HG03439 (cell line): ENCODE results near the gene MTHFSD.

Experiments
- ATAC-seq: cut with Tn5 transposase; IDR thresholded peaks from one replicate; pipeline ENCODE4 v1.9.1; 2021; ENCODE audit warnings: mild to moderate bottlenecking, moderate library complexity; ENCODE audit not compliant: unreplicated experiment

MTHFSD gene

GRCh38 chr16:86553356-86553755 lies 1.7 kb downstream of the MTHFSD start:
- ATAC-seq = no peak

- ATAC-seq = no peak
These were observed 4.8 kb downstream of the MTHFSD start for GRCh38 chr16:86550281-86550680.

DNA sequence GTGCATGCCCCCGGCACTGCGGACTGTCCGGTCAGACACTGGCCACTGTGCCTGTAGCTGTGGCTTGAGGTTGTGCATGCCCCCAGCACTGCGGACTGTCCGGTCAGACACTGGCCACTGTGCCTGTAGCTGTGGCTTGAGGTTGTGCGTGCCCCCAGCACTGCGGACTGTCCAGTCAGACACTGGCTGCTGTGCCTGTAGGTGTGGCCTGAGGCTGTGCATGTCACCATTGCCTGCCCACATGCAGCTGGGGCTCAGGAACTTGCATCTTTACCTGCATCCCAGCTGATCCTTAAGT lies 5.2 kb downstream of the MTHFSD start:
- ATAC-seq = no peak

DNA sequence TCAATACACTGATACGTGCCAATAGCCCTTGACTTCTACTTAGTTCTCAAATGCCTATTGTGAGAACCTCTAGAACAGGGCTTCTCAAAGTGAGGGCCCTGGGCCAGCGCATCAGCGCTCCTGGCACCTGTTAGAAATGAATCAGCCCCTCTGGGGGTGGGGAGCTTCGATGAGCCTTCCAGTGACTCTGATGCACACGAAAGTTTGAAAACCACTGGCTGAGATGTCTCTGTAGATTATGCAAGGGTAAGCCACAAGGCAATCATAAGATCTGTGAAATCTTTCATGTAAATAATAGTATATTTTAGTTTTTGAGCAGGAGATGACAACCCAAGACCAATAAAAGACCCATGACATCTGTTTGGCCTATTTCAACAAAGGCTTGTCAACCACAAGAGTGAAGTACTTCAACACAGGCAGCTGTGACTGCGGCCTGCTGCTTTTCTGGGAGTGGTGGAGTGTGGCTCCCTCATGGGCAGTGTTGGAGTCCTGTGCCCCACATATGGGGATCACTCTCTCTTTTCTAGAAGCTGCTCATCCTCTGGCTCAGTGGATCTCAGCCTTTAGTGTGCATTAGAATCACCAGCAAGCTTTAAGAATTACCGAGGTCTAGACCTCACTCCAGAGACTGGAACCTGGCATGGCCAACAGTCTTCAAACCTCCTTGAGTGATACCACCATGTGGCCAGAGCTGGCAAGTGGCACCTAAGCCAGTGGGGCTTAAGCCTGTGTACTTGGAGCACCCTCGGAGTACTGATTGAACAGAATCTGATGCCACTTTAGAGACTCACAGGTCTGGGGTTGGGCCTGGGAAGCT lies 5.8 kb downstream of the MTHFSD start:
- no peak for ATAC-seq

- no peak for ATAC-seq
These were observed 7.7 kb downstream of the MTHFSD start for GRCh38 chr16:86547286-86547685.

- no peak for ATAC-seq
These were observed 8.4 kb downstream of the MTHFSD start for GRCh38 chr16:86546638-86547013.

DNA sequence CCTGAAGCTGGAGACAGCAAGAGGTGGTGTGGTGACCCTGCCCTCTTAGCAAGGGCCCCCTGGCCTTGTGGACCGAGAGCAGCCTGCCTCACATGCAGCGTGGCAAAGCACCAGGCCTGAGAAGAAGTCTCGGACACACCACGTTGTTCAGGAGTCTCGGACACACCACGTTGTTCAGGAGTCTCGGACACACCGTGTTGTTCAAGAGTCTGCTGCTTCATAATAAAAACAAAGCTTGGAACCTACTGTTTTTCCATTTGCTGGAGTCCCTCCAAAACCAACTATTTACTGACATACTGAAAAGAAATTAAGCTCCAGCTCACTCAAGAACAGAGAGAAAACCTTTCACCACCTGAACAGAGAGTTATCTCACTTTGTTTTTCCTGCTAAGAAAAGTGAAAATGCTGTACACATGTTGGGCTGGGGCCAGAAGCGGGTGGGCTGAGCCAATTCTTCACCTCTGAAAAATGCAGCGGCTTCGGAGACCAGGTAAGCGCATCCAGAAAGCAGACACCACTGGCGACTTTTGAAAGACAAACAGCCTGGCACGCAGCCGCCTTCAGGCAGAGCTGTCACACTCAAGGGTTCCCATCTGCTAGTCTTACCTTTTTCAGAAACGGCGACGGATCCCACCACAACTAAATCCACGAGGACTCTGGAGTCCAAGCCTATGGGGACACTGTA lies 8.9 kb downstream of the MTHFSD start:
- ATAC-seq = no peak

DNA sequence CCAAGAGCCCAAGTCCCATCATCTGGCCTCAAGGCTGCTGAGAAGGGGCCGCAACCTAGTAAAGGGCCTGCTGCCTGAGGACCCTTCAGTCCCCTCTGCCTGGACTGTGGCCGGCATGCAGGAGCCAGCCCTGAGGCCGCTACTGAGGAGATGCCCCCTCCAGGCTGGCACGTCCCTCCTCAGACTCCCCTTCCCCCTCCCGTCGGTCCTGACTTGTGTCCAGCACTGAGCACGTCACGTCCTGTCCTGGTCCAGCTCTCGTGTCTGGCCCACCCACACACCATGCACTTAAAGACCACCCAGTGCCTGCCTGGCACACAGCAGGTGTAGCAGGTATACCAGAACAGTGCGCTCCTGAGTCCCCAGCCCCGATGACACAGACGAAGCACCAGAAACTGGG lies 9.6 kb downstream of the MTHFSD start:
- ATAC-seq = no peak

DNA sequence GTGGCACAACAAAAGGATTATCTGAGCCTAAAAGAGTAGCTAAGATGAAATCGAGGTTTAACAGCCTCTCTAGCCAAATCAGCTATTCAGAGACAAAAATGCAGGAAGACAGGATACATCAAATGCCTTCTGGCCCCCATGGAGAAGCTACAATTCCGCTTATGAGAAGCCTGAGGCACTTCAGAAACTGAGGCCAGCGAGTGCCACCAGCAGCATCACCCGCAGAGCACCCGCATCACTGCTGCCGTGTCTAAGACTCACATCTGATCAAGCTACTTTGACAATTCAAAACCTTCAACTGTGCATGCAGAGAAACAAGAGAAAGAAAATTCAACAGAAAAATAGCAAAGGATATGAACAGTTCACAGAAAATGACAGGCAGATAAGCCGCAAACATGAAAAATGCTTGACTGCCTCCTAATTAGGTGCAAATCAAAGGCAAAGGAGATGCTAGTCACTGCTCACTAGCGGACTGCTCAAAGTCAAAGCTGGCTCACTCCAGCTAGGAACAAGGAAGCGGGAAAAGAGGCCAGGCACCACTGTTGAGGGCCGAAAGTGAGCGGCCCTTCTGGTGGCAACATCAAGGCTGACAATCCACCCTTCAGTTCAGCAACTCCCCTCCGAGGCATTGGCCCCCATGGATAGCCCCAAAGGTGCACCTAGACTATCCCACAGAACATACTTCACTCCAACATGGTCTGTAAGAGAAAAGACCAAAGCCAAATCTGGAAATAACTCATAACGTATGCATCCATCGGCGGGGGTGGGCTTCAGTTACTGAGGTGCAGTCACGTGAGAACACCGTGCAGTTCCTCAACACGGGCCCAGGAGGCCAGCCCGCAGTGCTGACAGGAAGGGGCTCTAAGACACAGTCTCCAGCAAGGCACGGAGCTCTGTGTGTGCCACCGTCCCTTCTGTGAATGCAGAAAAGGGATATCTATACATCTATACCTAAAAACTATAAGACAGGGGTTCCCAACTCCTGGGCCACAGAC lies 12.0 kb downstream of the MTHFSD start:
- no peak for ATAC-seq

DNA sequence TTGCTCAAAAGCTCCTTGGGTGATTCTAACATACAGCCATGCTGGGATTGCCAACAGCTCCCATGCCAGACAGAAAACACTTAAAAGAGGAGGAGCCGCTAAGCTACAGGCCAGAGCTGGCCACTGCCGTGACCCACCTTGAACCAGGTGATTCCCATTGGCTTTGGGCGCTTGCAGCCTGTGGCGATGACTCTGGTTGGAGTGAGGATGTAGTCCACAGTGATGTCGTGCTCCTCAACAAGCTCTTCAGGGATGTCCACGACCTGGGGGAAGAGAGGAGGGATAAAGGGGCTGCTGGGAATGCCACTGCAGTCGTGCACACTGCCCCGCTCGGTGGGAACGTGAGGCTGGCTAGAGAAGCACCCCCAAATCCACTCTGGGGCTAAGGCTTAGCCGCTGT lies 13.5 kb downstream of the MTHFSD start:
- no peak for ATAC-seq

DNA sequence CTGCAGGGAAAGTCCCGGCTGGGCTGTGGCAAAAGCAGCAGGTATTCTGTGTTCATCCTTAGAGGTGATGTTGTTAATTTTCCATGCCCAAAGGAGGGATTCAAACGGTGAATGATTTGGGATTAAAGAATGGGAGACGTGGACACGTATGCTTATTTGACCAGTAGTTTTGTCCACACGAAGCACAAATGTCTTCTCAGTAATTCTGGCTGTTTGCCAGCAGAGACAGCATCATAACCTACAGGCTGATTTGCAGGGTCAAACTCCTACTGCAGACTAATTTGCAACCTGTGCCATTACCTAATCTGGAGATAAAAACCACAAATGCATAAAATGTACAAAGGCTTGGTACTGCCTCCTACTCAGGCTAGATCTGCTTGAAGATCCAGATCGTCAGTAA lies 14.1 kb downstream of the MTHFSD start:
- no peak for ATAC-seq

GRCh38 chr16:86538196-86538780 lies 16.7 kb downstream of the MTHFSD start:
- ATAC-seq = no peak

GRCh38 chr16:86537486-86537885 lies 17.5 kb downstream of the MTHFSD start:
- no peak for ATAC-seq

DNA sequence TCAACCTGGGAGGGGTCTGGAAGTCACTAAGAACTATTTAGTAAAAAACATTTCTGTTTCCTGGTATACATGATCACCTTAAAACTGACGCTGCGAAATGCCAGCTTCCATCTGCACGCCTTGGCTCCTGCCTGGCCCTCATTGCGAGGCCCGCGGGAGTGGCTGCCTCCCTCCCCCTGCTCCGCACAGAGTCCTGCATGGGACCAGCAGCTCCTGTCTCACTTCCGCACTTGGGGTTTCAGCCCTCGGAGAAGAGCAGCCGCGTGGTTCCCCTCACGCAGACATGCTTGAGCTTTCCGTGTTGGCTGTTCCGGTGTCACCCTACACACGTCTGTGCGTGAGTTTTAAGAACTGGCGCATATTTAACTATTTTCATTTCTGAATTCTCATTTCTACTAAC lies 18.4 kb downstream of the MTHFSD start:
- no peak for ATAC-seq

GRCh38 chr16:86534779-86535615 lies 20.0 kb downstream of the MTHFSD start:
- ATAC-seq = no peak

GRCh38 chr16:86533767-86534351 lies 21.2 kb downstream of the MTHFSD start:
- ATAC-seq = no peak

- no peak for ATAC-seq
These were observed 22.0 kb downstream of the MTHFSD start for GRCh38 chr16:86533076-86533475.

DNA sequence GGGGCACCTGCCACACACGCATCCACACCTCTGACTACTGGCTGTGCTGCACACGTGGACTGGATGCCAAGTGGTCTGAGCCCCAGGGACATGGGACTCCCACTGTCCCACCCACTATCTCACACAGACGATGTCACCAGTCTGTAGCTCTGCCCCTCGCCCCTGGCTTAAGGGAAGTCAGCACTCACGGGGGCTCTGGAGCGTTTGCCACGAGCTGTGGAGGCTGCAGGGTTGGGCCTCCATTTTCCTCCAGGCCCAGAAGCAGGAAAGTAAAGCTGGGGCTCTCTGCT lies 22.6 kb downstream of the MTHFSD start:
- ATAC-seq = no peak

DNA sequence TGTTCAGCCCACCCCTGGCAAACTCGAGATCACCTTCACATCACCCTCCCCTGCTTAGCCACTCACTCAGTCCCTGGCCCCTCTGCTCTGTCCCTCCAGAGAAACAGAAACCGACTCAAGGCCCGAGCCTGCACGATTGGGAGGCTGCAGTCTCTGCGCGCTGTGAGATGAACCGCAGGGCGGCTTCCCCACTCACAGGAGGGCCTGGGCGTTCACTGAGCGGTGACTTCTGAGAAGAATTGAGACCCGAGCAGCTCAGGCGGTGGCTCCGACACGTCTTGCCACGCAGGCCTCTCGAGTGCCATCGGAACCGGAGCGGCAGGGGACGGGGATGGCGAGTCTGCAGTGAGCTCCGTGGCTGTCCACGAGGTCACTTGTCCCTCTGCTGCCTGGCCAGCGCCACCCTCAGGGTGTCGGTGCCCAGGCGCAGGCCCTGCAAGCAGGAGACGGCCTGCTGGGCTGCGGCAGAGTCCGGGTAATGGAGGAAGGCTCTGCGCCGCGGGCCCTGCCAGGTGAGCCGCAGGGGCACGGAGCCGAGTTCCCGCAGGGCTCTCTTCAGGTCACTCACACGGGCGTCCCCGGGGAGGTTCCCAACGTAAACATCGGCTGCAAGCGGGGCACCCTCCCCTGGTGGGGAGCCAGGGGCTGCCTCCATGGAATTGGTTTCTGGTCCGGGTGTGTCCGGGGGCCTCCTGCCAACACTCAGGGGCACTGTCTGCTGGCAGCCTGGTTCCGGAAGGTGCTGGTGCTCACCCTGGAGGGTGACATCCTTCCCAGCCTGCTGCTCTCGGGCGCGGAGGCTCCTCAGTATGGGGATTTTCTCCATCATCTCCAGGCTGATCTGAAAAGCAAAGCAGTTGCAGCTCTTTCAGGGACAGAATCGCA lies 23.2 kb downstream of the MTHFSD start:
- no peak for ATAC-seq
